Body of pancreas (tissue), 4 donors: ENCODE results near the gene NHERF1. TPM values are rescaled to one million over a fixed set of nuclear protein-coding genes. Genes with fewer than 3 reads are reported as not detected.

Experiments
- ATAC-seq: fragments of 150-250 bp; one replicate; pipeline ENCODE4 v1.9.1; 2016
- DNase-seq, 4 donors: peaks; one replicate each; pipeline ENCODE4 v3.0.0-alpha.2; 2019
- H3K27ac ChIP-seq, 4 donors: fragments of 200-600 bp; sonication (generic); 1 replicate in 3 of 4; 2 replicates in 1 of 4; pipeline versions ENCODE4 v1.5.1 to v1.6.1; 2016 to 2019; ENCODE audit warnings: mild to moderate bottlenecking in 1 of 4, mixed read lengths in 1 of 4, moderate library complexity in 1 of 4
- H3K27me3 ChIP-seq, 2 donors: fragments of 200-600 bp; sonication (generic); one replicate each; pipeline ENCODE4 v1.6.0; 2016; ENCODE audit warnings: mild to moderate bottlenecking in 1 of 2
- H3K36me3 ChIP-seq, 2 donors: fragments of 200-600 bp; sonication (generic); replicated peaks in 1 of 2; 2 replicates each; pipeline ENCODE4 v1.5.1; 2016; ENCODE audit warnings: low read depth in 2 of 2; ENCODE audit not compliant: insufficient read depth in 1 of 2
- H3K4me1 ChIP-seq: fragments of 200-600 bp; sonication (generic); one replicate; pipeline ENCODE4 v1.6.0; 2016
- H3K4me3 ChIP-seq, 2 donors: fragments of 200-600 bp; sonication (generic); 1 replicate in 1 of 2; 2 replicates in 1 of 2; pipeline ENCODE4 v1.5.1; 2016 to 2019
- H3K9me3 ChIP-seq, 3 donors: fragments of 200-600 bp; sonication (generic); 1 replicate in 2 of 3; 2 replicates in 1 of 3; pipeline ENCODE4 v1.5.1; 2016
- POLR2A ChIP-seq, 3 donors: fragments of 450-650 bp; IDR thresholded peaks; one replicate each; pipeline ENCODE4 v1.6.1; 2016; ENCODE audit warnings: antibody characterized with exemption in 3 of 3, mild to moderate bottlenecking in 2 of 3
- WGBS, 2 donors: methylation state at CpG; one replicate each; pipeline ENCODE4 v1.1.5; 2017; 5-methylcytosine and 5-hydroxymethylcytosine counted together
- intact Hi-C: fragments of 100-400 bp; cut with DNase I; formaldehyde crosslinking; loops from one replicate; pipeline ENCODE4 v1.15.1; 2023
- total RNA-seq, 2 donors: library from RNA; depleted of rRNA; stranded (reverse); fragments of >200 nt; gene quantifications; one replicate each; pipeline ENCODE4 v1.1.0, GENCODE V29; 2016
- TF ChIP-seq, protein P1 (sequence below), 7 experiments: fragments of 450-650 bp in 4 of 7; fragments of 200-600 bp in 3 of 7; sonication (generic) in 3 of 7; IDR thresholded peaks; one replicate each; pipeline ENCODE4 v1.5.1; 2016 to 2019; ENCODE audit warnings: antibody characterized with exemption in 7 of 7

The NHERF1 gene
- total RNA-seq, 2 donors from 2014 or later: 56.6 to 64.9 TPM

DNA sequence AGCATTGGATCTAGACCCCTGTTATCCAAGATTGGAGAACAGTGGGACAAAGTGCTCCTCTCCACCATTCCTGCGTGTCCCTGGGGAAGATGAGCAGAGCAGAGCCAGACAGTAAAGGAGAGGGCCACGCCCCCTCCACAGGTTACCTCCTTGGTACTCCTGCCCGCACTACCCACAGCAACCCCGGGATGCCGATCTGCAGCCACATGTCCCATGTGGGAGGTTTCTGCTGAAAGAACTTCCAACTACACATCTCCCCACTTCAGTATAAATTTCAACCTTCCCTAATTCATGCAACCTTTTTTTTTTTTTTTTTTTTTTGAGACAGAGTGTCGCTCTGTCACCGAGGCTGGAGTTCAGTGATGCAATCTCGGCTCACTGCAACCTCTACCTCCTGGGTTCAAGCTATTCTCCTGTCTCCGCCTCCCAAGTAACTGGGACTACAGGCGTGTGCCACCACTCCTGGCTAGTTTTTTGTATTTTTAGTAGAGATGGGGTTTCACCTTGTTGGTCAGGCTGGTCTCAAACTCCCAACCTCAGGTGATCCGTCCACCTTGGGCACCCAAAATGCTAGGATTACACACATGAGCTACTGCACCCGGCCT lies 9.1 kb upstream of the NHERF1 start:
- Histone ChIP-seq H3K4me3 (no peak overlapping the region), H3K27ac (no peak overlapping the region), H3K27me3 (peaks cover 0 to 7% of the 10 kb centered on the region in 2 donors), H3K4me1 (peaks cover 19% of the 10 kb centered on the region), H3K9me3 (no peaks in the 10 kb centered on the region), H3K36me3 (no peaks in the 10 kb centered on the region)
- no peak for DNase-seq
- intact Hi-C loops: no loop called here
- ATAC-seq: no peak
- no peak for TF ChIP-seq POLR2A (IDR thresholded peaks at IDR 0.05)
- TF ChIP-seq, protein P1, sequence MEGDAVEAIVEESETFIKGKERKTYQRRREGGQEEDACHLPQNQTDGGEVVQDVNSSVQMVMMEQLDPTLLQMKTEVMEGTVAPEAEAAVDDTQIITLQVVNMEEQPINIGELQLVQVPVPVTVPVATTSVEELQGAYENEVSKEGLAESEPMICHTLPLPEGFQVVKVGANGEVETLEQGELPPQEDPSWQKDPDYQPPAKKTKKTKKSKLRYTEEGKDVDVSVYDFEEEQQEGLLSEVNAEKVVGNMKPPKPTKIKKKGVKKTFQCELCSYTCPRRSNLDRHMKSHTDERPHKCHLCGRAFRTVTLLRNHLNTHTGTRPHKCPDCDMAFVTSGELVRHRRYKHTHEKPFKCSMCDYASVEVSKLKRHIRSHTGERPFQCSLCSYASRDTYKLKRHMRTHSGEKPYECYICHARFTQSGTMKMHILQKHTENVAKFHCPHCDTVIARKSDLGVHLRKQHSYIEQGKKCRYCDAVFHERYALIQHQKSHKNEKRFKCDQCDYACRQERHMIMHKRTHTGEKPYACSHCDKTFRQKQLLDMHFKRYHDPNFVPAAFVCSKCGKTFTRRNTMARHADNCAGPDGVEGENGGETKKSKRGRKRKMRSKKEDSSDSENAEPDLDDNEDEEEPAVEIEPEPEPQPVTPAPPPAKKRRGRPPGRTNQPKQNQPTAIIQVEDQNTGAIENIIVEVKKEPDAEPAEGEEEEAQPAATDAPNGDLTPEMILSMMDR (IDR thresholded peaks at IDR 0.05): no peak
- 61 to 73% methylated on average over 12 of the region's 12 CpGs for WGBS, 2 donors

DNA sequence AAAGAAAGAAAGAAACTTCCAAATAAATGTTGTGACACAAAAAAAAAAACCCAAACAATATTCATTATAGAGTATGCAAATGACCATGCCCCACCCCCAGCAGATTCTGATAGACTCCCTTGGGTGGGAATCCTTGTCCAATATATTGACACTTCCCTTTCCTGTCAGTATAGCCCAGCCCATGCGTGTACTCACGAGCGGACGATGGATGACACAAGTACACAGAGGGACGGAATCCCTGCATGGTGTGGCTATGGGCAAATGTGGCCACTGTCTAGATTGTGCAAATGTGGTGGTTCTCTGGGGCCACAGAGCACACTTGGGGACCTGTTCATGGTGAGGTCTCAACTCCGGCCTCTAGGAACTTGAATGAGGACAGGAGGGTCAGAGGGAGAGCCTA lies 8.3 kb upstream of the NHERF1 start:
- WGBS, 2 donors: 77 to 78% methylated on average over 6 of the region's 6 CpGs
- H3K27me3 ChIP-seq: peaks cover 0 to 7% of the 10 kb centered on the region in 2 donors
- no peak overlapping the region for H3K27ac ChIP-seq
- no peak overlapping the region for H3K4me3 ChIP-seq
- DNase-seq (no peak), ATAC-seq (no peak)
- no peaks in the 10 kb centered on the region for H3K36me3 ChIP-seq
- no peaks in the 10 kb centered on the region for H3K9me3 ChIP-seq
- H3K4me1 ChIP-seq: peaks cover 25% of the 10 kb centered on the region
- intact Hi-C loops: loop anchor here (5.0 kb wide), 2 partner anchors 37 to 127 kb away; partner anchors contain the start of gene NAT9
- TF ChIP-seq, protein P1 (IDR thresholded peaks at IDR 0.05): no peak
- TF ChIP-seq POLR2A (IDR thresholded peaks at IDR 0.05): no peak

DNA sequence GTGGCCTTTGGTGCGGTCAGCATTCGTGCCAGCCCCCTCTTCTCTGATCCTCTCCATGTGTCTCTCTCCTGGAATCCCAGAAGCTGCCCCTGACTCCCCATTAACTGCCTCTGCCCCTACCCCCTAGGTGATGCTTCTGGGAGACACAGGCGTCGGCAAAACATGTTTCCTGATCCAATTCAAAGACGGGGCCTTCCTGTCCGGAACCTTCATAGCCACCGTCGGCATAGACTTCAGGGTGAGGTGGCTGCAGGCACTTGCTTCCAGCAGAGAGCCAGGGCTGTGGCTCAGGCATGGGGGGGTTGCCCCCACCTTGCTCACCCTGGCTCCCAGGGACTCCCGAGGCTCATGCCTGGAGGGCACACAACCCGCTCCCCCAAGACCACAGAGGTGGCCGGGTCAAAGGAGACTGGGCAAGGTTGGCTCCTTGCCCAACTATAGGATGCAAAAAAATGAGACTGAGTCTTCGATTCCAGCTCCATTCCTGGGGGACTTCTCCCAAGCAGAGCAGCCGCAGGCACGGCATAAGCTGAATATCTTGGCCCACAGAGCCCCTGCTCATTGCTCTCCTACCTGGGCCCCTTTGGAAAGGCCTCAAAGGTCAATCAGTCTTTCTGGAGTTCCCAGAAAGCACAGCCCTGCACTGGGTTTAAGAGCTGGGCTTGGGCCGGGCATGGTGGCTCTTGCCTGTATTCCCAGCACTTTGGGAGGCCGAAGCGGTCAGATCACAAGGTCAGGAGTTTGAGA lies 7.6 kb upstream of the NHERF1 start:
- H3K9me3 ChIP-seq: no peaks in the 10 kb centered on the region
- peaks cover 30% of the 10 kb centered on the region for H3K4me1 ChIP-seq
- H3K4me3 ChIP-seq: no peak overlapping the region
- H3K27me3 ChIP-seq: peaks cover 0 to 7% of the 10 kb centered on the region in 2 donors
- no peaks in the 10 kb centered on the region for H3K36me3 ChIP-seq
- no peak overlapping the region for H3K27ac ChIP-seq
- ATAC-seq (no peak), DNase-seq (no peak)
- TF ChIP-seq, protein P1 (IDR thresholded peaks at IDR 0.05): no peak
- no peak for TF ChIP-seq POLR2A (IDR thresholded peaks at IDR 0.05)
- intact Hi-C loops: loop anchor here (5.0 kb wide), 2 partner anchors 36 to 126 kb away; partner anchors contain the start of gene NAT9
- 69 to 83% methylated on average over 11 to 17 of the region's 17 CpGs for WGBS, 2 donors

DNA sequence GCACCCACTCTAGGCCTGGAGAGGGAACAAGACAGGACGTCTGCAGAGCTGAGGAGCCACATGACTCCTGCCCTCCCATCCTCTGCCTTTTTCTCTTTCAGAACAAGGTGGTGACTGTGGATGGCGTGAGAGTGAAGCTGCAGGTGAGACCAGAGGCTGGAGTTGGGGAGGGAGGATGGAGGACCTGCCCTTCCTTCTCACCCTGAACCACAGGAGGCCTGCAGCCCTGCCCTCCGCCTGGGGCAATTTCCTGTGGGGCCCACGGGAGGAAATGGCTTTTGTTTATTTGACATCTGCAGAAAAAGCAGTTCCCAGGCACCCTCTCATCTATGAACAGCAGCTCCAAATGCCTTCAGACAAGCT lies 6.3 kb upstream of the NHERF1 start:
- 32 to 44% methylated on average over 4 of the region's 4 CpGs for WGBS, 2 donors
- peaks cover 21% of the 10 kb centered on the region for H3K4me1 ChIP-seq
- H3K9me3 ChIP-seq: no peaks in the 10 kb centered on the region
- H3K36me3 ChIP-seq: no peaks in the 10 kb centered on the region
- no peak overlapping the region for H3K4me3 ChIP-seq
- ATAC-seq (no peak), DNase-seq (no peak)
- TF ChIP-seq, protein P1 (IDR thresholded peaks at IDR 0.05): no peak
- no peak for TF ChIP-seq POLR2A (IDR thresholded peaks at IDR 0.05)
- intact Hi-C loops: loop anchor here (5.0 kb wide), 2 partner anchors 35 to 125 kb away; partner anchors contain the start of gene NAT9
- H3K27ac ChIP-seq: no peak overlapping the region
- peaks cover 0 to 7% of the 10 kb centered on the region in 2 donors for H3K27me3 ChIP-seq
